Tibial nerve (tissue), 4 donors: ENCODE data around the gene ARPC5L. TPM values are rescaled to one million over a fixed set of nuclear protein-coding genes. Genes with fewer than 3 reads are reported as not detected.

ENCODE experiments used
- DNase-seq, 2 donors: peaks; one replicate each; pipeline ENCODE4 v3.0.0-alpha.2; 2019; ENCODE audit warnings: low spot score in 2 of 2
- H3K27ac ChIP-seq, 4 donors: fragments of 200-600 bp; sonication (generic) in 3 of 4; one replicate each; pipeline ENCODE4 v1.5.1; 2017 to 2019; ENCODE audit warnings: mild to moderate bottlenecking in 1 of 4
- H3K27me3 ChIP-seq, 2 donors: fragments of 200-600 bp; sonication (generic) in 1 of 2; one replicate each; pipeline versions ENCODE4 v1.5.1 to v1.6.0; 2017 to 2019
- H3K36me3 ChIP-seq, 3 donors: fragments of 200-600 bp; sonication (generic); one replicate each; pipeline ENCODE4 v1.5.1; 2018 to 2019
- H3K4me1 ChIP-seq, 4 donors: fragments of 200-600 bp; sonication (generic) in 3 of 4; one replicate each; pipeline ENCODE4 v1.5.1; 2017 to 2019
- H3K4me3 ChIP-seq, 4 donors: fragments of 200-600 bp; sonication (generic) in 3 of 4; one replicate each; pipeline ENCODE4 v1.5.1; 2017 to 2019; ENCODE audit warnings: mild to moderate bottlenecking in 1 of 4, moderate library complexity in 1 of 4
- H3K9me3 ChIP-seq, 4 donors: fragments of 200-600 bp; sonication (generic) in 3 of 4; one replicate each; pipeline ENCODE4 v1.5.1; 2017 to 2019
- EP300 ChIP-seq, 2 donors: sonication (generic); formaldehyde crosslinking; IDR thresholded peaks; one replicate each; pipeline ENCODE4 v1.6.1; 2017; ENCODE audit warnings: antibody characterized with exemption in 2 of 2, mild to moderate bottlenecking in 1 of 2
- POLR2A ChIP-seq, 2 donors: fragments of 450-650 bp; IDR thresholded peaks; one replicate each; pipeline ENCODE4 v1.6.1; 2017; ENCODE audit warnings: antibody characterized with exemption in 2 of 2, mild to moderate bottlenecking in 2 of 2, moderate library complexity in 2 of 2
- WGBS, 2 donors: methylation state at CpG; one replicate each; pipeline ENCODE4 v1.1.5; 2018; 5-methylcytosine and 5-hydroxymethylcytosine counted together
- total RNA-seq, 4 donors: library from RNA; depleted of rRNA; stranded (reverse); fragments of >200 nt; gene quantifications; one replicate each; pipeline ENCODE4 v1.1.0, GENCODE V29; 2016
- TF ChIP-seq, protein P1 (sequence below), 5 experiments: fragments of 200-600 bp in 3 of 5; fragments of 450-650 bp in 2 of 5; sonication (generic) in 3 of 5; IDR thresholded peaks; one replicate each; pipeline ENCODE4 v1.5.1; 2016 to 2019; ENCODE audit warnings: antibody characterized with exemption in 5 of 5, mild to moderate bottlenecking in 3 of 5, moderate library complexity in 2 of 5

Gene ARPC5L
- 10 to 100 TPM; 21.6 to 25.3 (median 24.2) TPM for total RNA-seq

DNA sequence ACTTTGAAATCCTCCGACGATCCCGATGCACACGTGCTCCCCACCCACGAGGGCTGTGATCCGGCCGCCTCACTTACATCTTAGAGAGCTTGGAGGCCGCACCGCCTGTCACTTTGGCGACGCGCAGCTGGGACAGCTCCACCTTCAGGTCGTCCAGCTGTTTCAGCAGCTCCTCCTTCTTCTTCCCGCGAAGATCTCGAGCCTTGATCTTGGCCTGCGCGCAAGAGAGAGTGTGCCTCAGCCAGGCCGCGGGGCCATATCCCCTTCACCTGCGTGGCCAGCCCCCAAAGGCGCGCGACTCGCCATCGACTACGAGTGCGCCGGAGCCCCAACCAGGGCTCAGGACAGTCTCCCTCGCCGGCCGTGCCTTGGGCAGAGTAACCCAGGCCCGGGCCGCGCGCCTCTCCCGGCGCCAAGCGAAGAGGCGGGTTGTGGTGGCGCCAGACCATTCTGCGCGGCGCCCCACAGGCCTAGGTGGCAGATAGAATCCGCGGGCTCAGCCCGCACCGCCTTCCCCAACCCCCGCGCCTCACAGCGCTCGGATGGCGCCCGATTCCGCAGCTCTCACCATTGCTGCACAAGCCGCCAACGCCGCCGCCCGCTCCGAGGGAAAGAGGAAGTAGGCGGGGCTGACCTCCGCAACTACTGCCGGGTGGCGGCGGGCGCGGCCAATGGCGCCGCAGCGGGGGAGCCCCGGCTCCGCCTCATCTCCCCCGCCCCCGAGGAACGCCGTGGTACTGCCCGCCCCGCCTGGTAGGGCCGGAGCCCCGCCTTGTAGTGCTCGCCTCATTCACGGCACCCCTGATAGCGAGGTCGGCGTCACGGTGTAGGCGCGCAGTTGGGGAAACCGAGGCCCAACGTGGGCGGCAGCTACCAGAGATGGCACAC lies at the start of gene ARPC5L, which contains the start of gene RPL35:
Gene ARPC5L (plus strand): TSS at position 789 of the 888 bp plus-strand sequence. CDS start 7,161 bp downstream, outside the sequence.
Gene RPL35 (minus strand): TSS at position 616 of the 888 bp plus-strand sequence. CDS start 45 bp downstream, at position 571.
- TF ChIP-seq EP300 (IDR thresholded peaks at IDR 0.05) (peak; percentile 80 to 98), POLR2A (IDR thresholded peaks at IDR 0.05) (peak; percentile 75 to 91)
- TF ChIP-seq, protein P1, sequence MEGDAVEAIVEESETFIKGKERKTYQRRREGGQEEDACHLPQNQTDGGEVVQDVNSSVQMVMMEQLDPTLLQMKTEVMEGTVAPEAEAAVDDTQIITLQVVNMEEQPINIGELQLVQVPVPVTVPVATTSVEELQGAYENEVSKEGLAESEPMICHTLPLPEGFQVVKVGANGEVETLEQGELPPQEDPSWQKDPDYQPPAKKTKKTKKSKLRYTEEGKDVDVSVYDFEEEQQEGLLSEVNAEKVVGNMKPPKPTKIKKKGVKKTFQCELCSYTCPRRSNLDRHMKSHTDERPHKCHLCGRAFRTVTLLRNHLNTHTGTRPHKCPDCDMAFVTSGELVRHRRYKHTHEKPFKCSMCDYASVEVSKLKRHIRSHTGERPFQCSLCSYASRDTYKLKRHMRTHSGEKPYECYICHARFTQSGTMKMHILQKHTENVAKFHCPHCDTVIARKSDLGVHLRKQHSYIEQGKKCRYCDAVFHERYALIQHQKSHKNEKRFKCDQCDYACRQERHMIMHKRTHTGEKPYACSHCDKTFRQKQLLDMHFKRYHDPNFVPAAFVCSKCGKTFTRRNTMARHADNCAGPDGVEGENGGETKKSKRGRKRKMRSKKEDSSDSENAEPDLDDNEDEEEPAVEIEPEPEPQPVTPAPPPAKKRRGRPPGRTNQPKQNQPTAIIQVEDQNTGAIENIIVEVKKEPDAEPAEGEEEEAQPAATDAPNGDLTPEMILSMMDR (IDR thresholded peaks at IDR 0.05) = peak in 2 of 5 experiments; percentile 14 to 36
- Histone ChIP-seq H3K27ac (peak within 1 kb of the TSS; percentile 76 to 94 (median 86)), H3K27me3 (no peaks in the 10 kb centered on the region), H3K9me3 (no peaks in the 10 kb centered on the region), H3K36me3 (peaks cover 0 to 42% (median 8%) of the 10 kb centered on the region in 3 donors), H3K4me1 (peaks cover 0 to 38% (median 17%) of the 10 kb centered on the region in 4 donors), H3K4me3 (peak within 1 kb of the TSS; percentile 77 to 99 (median 92))
- peak; percentile 90 to 92 for DNase-seq
- WGBS, 2 donors = 0% methylated on average over 26 to 43 of the region's 92 CpGs

DNA sequence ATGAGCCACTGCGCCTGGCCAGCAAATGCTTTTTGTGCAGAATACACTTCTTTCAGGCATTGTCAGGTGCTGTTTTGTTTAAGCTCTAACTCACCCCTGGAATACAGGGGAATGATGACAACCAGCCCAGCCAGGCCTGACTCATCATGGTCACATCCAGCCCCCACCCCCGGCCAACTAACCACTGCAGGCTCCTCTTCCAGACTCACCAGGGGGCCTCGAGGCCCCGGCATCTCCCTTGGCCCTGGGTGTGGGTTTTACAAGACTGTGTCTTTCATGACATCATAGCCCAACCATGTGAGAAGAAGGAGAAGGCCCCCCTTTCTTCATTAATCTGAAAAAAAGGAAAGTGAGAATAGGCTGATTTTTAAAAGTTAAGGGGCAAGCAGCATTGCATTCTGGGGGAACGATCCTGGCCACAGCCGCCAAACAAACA lies 49.5 kb upstream of the ARPC5L start:
- no peaks in the 10 kb centered on the region for H3K27me3 ChIP-seq
- H3K9me3 ChIP-seq = no peaks in the 10 kb centered on the region
- 28 to 43% methylated on average over 6 of the region's 6 CpGs for WGBS, 2 donors
- DNase-seq = peak; percentile 33 to 34
- peaks cover 0 to 44% (median 33%) of the 10 kb centered on the region in 4 donors for H3K4me1 ChIP-seq
- TF ChIP-seq POLR2A (IDR thresholded peaks at IDR 0.05) (no peak), EP300 (IDR thresholded peaks at IDR 0.05) (peak in 1 of 2 donors; percentile 47)
- TF ChIP-seq, protein P1 (IDR thresholded peaks at IDR 0.05) = no peak
- H3K4me3 ChIP-seq = no peak overlapping the region
- peak overlapping the region; percentile 50 to 93 (median 76) for H3K27ac ChIP-seq
- H3K36me3 ChIP-seq = peaks cover 0 to 25% (median 0%) of the 10 kb centered on the region in 3 donors

DNA sequence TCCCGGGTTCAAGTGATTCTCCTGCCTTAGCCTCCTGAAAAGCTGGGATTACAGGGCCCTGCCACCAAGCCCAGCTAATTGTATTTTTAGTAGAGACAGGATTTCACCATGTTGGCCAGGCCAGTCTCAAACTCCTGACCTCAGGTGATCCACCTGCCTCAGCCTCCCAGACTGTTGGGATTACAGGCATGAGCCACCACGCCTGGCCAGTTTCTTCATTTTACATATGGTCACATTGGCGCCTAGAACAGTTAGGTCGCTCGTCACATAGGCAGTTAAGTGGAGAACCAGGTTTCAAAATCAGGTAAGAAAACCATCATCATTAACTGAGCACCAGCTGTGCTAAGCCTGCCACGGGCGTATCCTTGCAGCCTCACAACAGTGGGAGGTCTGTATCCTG lies 48.9 kb upstream of the ARPC5L start:
- peak overlapping the region; percentile 50 to 93 (median 76) for H3K27ac ChIP-seq

DNA sequence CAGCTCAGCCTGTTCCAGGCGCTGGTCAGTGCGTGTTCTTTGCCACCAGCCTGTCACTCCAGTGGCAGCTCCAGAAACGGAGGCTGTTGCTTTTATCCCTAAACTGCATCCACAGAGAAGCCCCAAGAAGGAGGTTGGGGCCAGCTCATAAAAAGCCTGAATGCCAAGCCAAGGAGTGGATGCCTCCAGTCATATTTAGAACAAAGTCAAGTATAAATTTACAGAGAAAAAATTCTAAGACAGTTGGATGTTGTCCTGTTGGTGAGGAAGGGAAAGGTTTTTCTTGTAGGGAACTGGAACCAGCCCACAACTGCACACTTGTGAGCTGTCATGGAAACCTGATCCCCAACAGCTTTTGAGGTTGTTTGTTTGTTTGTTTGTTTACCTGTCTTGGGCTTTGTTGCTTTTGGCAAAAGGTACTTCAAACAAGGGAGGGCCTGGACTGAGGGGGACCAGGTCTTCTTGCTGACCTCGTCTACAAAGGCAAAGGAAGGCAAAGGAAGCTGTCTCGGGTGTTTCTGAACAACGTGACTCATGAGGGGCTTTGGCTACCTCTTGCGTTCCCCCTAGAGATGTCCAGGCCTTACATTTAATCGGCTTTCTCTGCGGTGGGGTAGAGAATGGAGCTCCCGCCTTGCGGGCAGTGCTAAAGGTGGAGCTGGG lies 48.3 kb upstream of the ARPC5L start:
- WGBS, 2 donors = 65 to 74% methylated on average over 11 of the region's 11 CpGs
- H3K27ac ChIP-seq = peak overlapping the region; percentile 50 to 93 (median 76)
- H3K9me3 ChIP-seq = no peaks in the 10 kb centered on the region
- no peaks in the 10 kb centered on the region for H3K27me3 ChIP-seq
- no peak overlapping the region for H3K4me3 ChIP-seq
- DNase-seq = no peak
- peaks cover 0 to 20% (median 0%) of the 10 kb centered on the region in 3 donors for H3K36me3 ChIP-seq
- H3K4me1 ChIP-seq = peaks cover 0 to 44% (median 33%) of the 10 kb centered on the region in 4 donors
- TF ChIP-seq, protein P1 (IDR thresholded peaks at IDR 0.05) = no peak
- TF ChIP-seq POLR2A (IDR thresholded peaks at IDR 0.05) = no peak

More for the DNA sequence above, 48.9 kb upstream of the ARPC5L start:
- no peaks in the 10 kb centered on the region for H3K27me3 ChIP-seq
- peaks cover 0 to 44% (median 33%) of the 10 kb centered on the region in 4 donors for H3K4me1 ChIP-seq
- H3K9me3 ChIP-seq = no peaks in the 10 kb centered on the region
- H3K36me3 ChIP-seq = peaks cover 0 to 25% (median 0%) of the 10 kb centered on the region in 3 donors
- no peak overlapping the region for H3K4me3 ChIP-seq
- no peak for TF ChIP-seq EP300 (IDR thresholded peaks at IDR 0.05)
- TF ChIP-seq POLR2A (IDR thresholded peaks at IDR 0.05) = no peak
- no peak for DNase-seq
- 64 to 72% methylated on average over 7 of the region's 7 CpGs for WGBS, 2 donors

DNA sequence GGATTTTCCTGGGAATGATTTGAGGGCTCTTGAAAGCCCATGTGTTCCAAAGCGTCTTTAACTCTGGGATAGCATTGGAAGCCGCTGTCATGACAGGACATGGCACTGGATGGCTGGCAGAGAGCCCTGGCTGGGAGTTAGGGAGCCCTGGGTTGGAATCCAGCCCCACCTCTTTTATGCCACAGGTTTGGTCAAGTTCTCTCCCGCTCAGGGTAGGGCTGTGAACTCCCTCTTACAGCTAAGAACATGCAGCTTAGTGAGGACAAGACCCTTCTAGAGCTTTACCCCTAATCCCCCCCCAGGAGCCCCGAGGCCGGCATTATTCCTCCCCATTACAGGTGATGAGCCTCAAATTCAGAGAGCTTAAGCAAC lies 47.8 kb upstream of the ARPC5L start:
- Histone ChIP-seq H3K36me3 (peaks cover 0 to 14% (median 0%) of the 10 kb centered on the region in 3 donors), H3K27me3 (no peaks in the 10 kb centered on the region), H3K9me3 (no peaks in the 10 kb centered on the region), H3K4me3 (no peak overlapping the region), H3K27ac (peak overlapping the region in 2 of 4 donors; percentile 87 to 93), H3K4me1 (peaks cover 0 to 44% (median 33%) of the 10 kb centered on the region in 4 donors)
- DNase-seq = no peak
- TF ChIP-seq, protein P1 (IDR thresholded peaks at IDR 0.05) = no peak
- TF ChIP-seq POLR2A (IDR thresholded peaks at IDR 0.05) (no peak), EP300 (IDR thresholded peaks at IDR 0.05) (no peak)
- WGBS, 2 donors = 68 to 81% methylated on average over 5 of the region's 5 CpGs
